HEK293T (cell line): ENCODE measurements around the gene XDH.

Experiments
- CTCF ChIA-PET: fragments of 350-600 bp; formaldehyde crosslinking; extraction: SDS; loops from one replicate; lab custom pipeline; 2021; ENCODE audit warnings: antibody characterized with exemption, inconsistent platforms; lab: Yijun Ruan, JAX
- POLR2A ChIA-PET: fragments of 350-600 bp; formaldehyde crosslinking; extraction: SDS; loops from one replicate; lab custom pipeline; 2020; ENCODE audit warnings: antibody characterized with exemption, inconsistent platforms; lab: Yijun Ruan, JAX
- DNase-seq: peaks from one replicate; pipeline ENCODE4 v3.0.0; 2012; ENCODE audit warnings: mixed read lengths; ENCODE audit errors: extremely low spot score
- ARNT ChIP-seq: fragments of 450-650 bp; IDR thresholded peaks from 2 replicates; pipeline ENCODE4 v1.6.1; 2017; ENCODE audit warnings: mild to moderate bottlenecking
- BHLHE40 ChIP-seq: fragments of 450-650 bp; IDR thresholded peaks from 2 replicates; pipeline ENCODE4 v1.6.1; 2016; ENCODE audit warnings: mild to moderate bottlenecking, moderate library complexity, borderline replicate concordance
- CTBP1 ChIP-seq: fragments of 450-650 bp; IDR thresholded peaks from 2 replicates; pipeline ENCODE4 v1.6.1; 2016; ENCODE audit warnings: borderline replicate concordance
- ELF4 ChIP-seq: fragments of 450-650 bp; IDR thresholded peaks from 2 replicates; pipeline ENCODE4 v1.6.1; 2017; ENCODE audit warnings: antibody characterized with exemption
- FOXA1 ChIP-seq: fragments of 450-650 bp; IDR thresholded peaks from 2 replicates; pipeline ENCODE4 v1.6.1; 2016; ENCODE audit warnings: mild to moderate bottlenecking
- FOXK2 ChIP-seq: fragments of 450-650 bp; IDR thresholded peaks from 2 replicates; pipeline ENCODE4 v1.6.1; 2016; ENCODE audit warnings: mild to moderate bottlenecking
- FOXM1 ChIP-seq: fragments of 450-650 bp; IDR thresholded peaks from 2 replicates; pipeline ENCODE4 v1.6.1; 2017; ENCODE audit warnings: mild to moderate bottlenecking, borderline replicate concordance
- HDGF ChIP-seq: fragments of 450-650 bp; IDR thresholded peaks from 2 replicates; pipeline ENCODE4 v1.6.1; 2017; ENCODE audit warnings: antibody characterized with exemption, borderline replicate concordance
- L3MBTL2 ChIP-seq: fragments of 450-650 bp; conservative IDR thresholded peaks from 2 replicates; pipeline ENCODE4 v1.6.1; 2016; ENCODE audit warnings: mild to moderate bottlenecking
- LEF1 ChIP-seq: fragments of 450-650 bp; IDR thresholded peaks from 2 replicates; pipeline ENCODE4 v1.6.1; 2017; ENCODE audit warnings: mild to moderate bottlenecking, borderline replicate concordance
- NFRKB ChIP-seq: fragments of 450-650 bp; IDR thresholded peaks from 2 replicates; pipeline ENCODE4 v1.6.1; 2016; ENCODE audit warnings: mild to moderate bottlenecking, moderate library complexity
- PKNOX1 ChIP-seq: fragments of 450-650 bp; IDR thresholded peaks from 2 replicates; pipeline ENCODE4 v1.6.1; 2016
- SP1 ChIP-seq: fragments of 450-650 bp; IDR thresholded peaks from 2 replicates; pipeline ENCODE4 v1.6.1; 2017
- SUZ12 ChIP-seq: fragments of 450-650 bp; IDR thresholded peaks from 2 replicates; pipeline ENCODE4 v1.6.1; 2016; ENCODE audit warnings: mild to moderate bottlenecking
- TARDBP ChIP-seq: fragments of 450-650 bp; IDR thresholded peaks from 2 replicates; pipeline ENCODE4 v1.6.1; 2016
- ZNF384 ChIP-seq: fragments of 450-650 bp; IDR thresholded peaks from 2 replicates; pipeline ENCODE4 v1.6.1; 2016

The XDH gene

GRCh38 chr2:31337197-31337596 is 77.3 kb downstream of the XDH start:
- ChIA-PET POLR2A (no interaction called here), CTCF (no interaction called here)
- TF ChIP-seq ARNT (no peak), ZNF384 (no peak), FOXM1 (no peak), BHLHE40 (no peak)
- DNase-seq, result no peak

GRCh38 chr2:31335921-31336585 is 78.5 kb downstream of the XDH start:
- ChIA-PET POLR2A (no interaction called here), CTCF (no interaction called here)
- no peak for DNase-seq
- TF ChIP-seq BHLHE40 (no peak), FOXK2 (no peak), TARDBP (no peak), ARNT (no peak), SP1 (no peak), PKNOX1 (no peak)

- CTCF ChIA-PET, result interaction anchor here (0.7 to 3.2 kb wide), 5 partner anchors 16 to 623 kb away, joined by 3 to 16 read pairs (median 3); no protein-coding TSS in a partner anchor
- DNase-seq, result no peak
- POLR2A ChIA-PET, result no interaction called here
- TF ChIP-seq PKNOX1, result peak; percentile 50
- TF ChIP-seq NFRKB, result no peak
- no peak for TF ChIP-seq LEF1
These were observed 80.1 kb downstream of the XDH start for GRCh38 chr2:31334311-31335026.

- CTCF ChIA-PET, result interaction anchor here (0.6 to 3.2 kb wide), 8 partner anchors 10 to 1170 kb away, joined by 3 to 16 read pairs (median 3); no protein-coding TSS in a partner anchor
- POLR2A ChIA-PET, result no interaction called here
- peak; percentile 73 for DNase-seq
- TF ChIP-seq SP1 (no peak), FOXA1 (no peak), ELF4 (no peak), NFRKB (no peak), FOXK2 (no peak), PKNOX1 (no peak), LEF1 (no peak), ZNF384 (no peak), ARNT (no peak), FOXM1 (no peak), BHLHE40 (no peak), CTBP1 (no peak)
These were observed 80.9 kb downstream of the XDH start for GRCh38 chr2:31333527-31334183.

- TF ChIP-seq NFRKB (no peak), HDGF (no peak), L3MBTL2 (no peak), FOXM1 (no peak), BHLHE40 (no peak), ELF4 (no peak), PKNOX1 (no peak), TARDBP (no peak)
- ChIA-PET POLR2A (no interaction called here), CTCF (interaction anchor here (0.6 to 3.2 kb wide), 7 partner anchors 11 to 1169 kb away, joined by 3 to 16 read pairs (median 3); no protein-coding TSS in a partner anchor)
- DNase-seq, result no peak
These were observed 81.5 kb downstream of the XDH start for GRCh38 chr2:31333046-31333445.

- no peak for TF ChIP-seq FOXK2
- no peak for TF ChIP-seq LEF1
- TF ChIP-seq L3MBTL2, result no peak
- TF ChIP-seq ZNF384, result no peak
- no peak for TF ChIP-seq FOXA1
- TF ChIP-seq TARDBP, result no peak
- no peak for TF ChIP-seq SP1
- no peak for TF ChIP-seq BHLHE40
- TF ChIP-seq CTBP1, result no peak
- TF ChIP-seq SUZ12, result no peak
These were observed 82.0 kb downstream of the XDH start for GRCh38 chr2:31332521-31332920.

More at GRCh38 chr2:31332521-31332920, 82.0 kb downstream of the XDH start:
- CTCF ChIA-PET, result interaction anchor here (1.4 to 3.2 kb wide), 3 partner anchors 164 to 621 kb away, joined by 4 to 16 read pairs (median 7); no protein-coding TSS in a partner anchor
- POLR2A ChIA-PET, result no interaction called here
- no peak for DNase-seq
